SK-N-SH (cell line): ENCODE measurements around the gene TICAM2. TPM values are rescaled to one million over a fixed set of nuclear protein-coding genes. Genes with fewer than 3 reads are reported as not detected.

Source experiments
- CTCF ChIA-PET: fragments of 300-600, 350-600 bp; formaldehyde crosslinking; extraction: SDS; loops from one replicate; lab custom pipeline; 2021; lab: Yijun Ruan, JAX
- POLR2A ChIA-PET: fragments of 350-600 bp; sonication (Branson Sonifier 250); formaldehyde crosslinking; extraction: SDS; loops from one replicate; lab custom pipeline; 2020; ENCODE audit warnings: antibody characterized with exemption, inconsistent platforms; lab: Yijun Ruan, JAX
- DNase-seq: peaks from one replicate; pipeline ENCODE4 v3.0.0; 2012
- H2AFZ ChIP-seq: fragments of 200-600 bp; sonication (generic); 2 replicates; pipeline ENCODE4 v1.8.1; 2016; ENCODE audit warnings: antibody characterized with exemption, mild to moderate bottlenecking, low read depth
- H3F3A ChIP-seq: fragments of 200-600 bp; sonication (generic); replicated peaks from 2 replicates; pipeline ENCODE3; 2016; ENCODE audit warnings: antibody characterized with exemption, mild to moderate bottlenecking; ENCODE audit not compliant: insufficient read depth
- H3K27ac ChIP-seq, 2 experiments: fragments of 200-500 bp in 1 of 2; fragments of 200-600 bp in 1 of 2; sonication (Bioruptor generic) in 1 of 2; sonication (generic), shearing (Covaris generic) in 1 of 2; 2 replicates each; pipeline versions ENCODE4 v1.5.1 to v1.6.1; 2014 to 2016; ENCODE audit warnings: low read depth in 2 of 2, inconsistent platforms in 1 of 2, low read length in 1 of 2, mild to moderate bottlenecking in 1 of 2, mixed read lengths in 1 of 2
- H3K27me3 ChIP-seq: fragments of 200-600 bp; sonication (generic), shearing (Covaris generic); 2 replicates; pipeline ENCODE4 v1.6.1; 2016; ENCODE audit warnings: mixed run types; ENCODE audit not compliant: insufficient read depth
- H3K36me3 ChIP-seq, 2 experiments: fragments of 200-500 bp in 1 of 2; fragments of 200-600 bp in 1 of 2; sonication (Bioruptor generic) in 1 of 2; sonication (generic) in 1 of 2; replicated peaks in 1 of 2; 2 replicates each; pipeline versions ENCODE3 to v1.5.1; 2014 to 2016; ENCODE audit warnings: low read length in 1 of 2, mild to moderate bottlenecking in 1 of 2; ENCODE audit not compliant: insufficient read depth in 2 of 2, control insufficient read depth in 1 of 2
- H3K4me1 ChIP-seq, 2 experiments: fragments of 200-500 bp in 1 of 2; fragments of 200-600 bp in 1 of 2; sonication (Bioruptor generic) in 1 of 2; sonication (generic), shearing (Covaris generic) in 1 of 2; 2 replicates each; pipeline versions ENCODE4 v1.5.1 to v1.6.1; 2014 to 2016; ENCODE audit warnings: low read depth in 1 of 2, low read length in 1 of 2, mixed run types in 1 of 2; ENCODE audit not compliant: insufficient read depth in 2 of 2, control insufficient read depth in 1 of 2
- H3K4me2 ChIP-seq: fragments of 200-600 bp; sonication (generic), shearing (Covaris generic); 2 replicates; pipeline ENCODE4 v1.6.1; 2017; ENCODE audit warnings: mixed run types
- H3K4me3 ChIP-seq, 2 experiments: fragments of 200-500 bp in 1 of 2; fragments of 200-600 bp in 1 of 2; sonication (Bioruptor generic) in 1 of 2; sonication (generic), shearing (Covaris generic) in 1 of 2; 2 replicates each; pipeline versions ENCODE4 v1.5.1 to v1.8.1; 2014 to 2016; ENCODE audit warnings: low read depth in 2 of 2, inconsistent platforms in 1 of 2, low read length in 1 of 2, mild to moderate bottlenecking in 1 of 2, mixed read lengths in 1 of 2, moderate library complexity in 1 of 2
- H3K79me2 ChIP-seq: fragments of 200-600 bp; sonication (generic); 2 replicates; pipeline ENCODE4 v1.8.1; 2017; ENCODE audit warnings: mild to moderate bottlenecking; ENCODE audit not compliant: insufficient read depth
- H3K9ac ChIP-seq: fragments of 200-600 bp; sonication (generic); 2 replicates; pipeline ENCODE4 v1.6.1; 2017; ENCODE audit warnings: mixed run types
- H3K9me2 ChIP-seq: fragments of 200-600 bp; sonication (generic); 2 replicates; pipeline ENCODE4 v1.6.1; 2017; ENCODE audit warnings: mixed run types
- H3K9me3 ChIP-seq: fragments of 200-600 bp; sonication (generic); 2 replicates; pipeline ENCODE4 v1.6.1; 2017; ENCODE audit warnings: mixed run types, mild to moderate bottlenecking, moderate library complexity
- H4K20me1 ChIP-seq: fragments of 200-600 bp; sonication (generic); 2 replicates; pipeline ENCODE4 v1.6.1; 2017; ENCODE audit warnings: mild to moderate bottlenecking, mixed run types; ENCODE audit not compliant: insufficient read depth
- CHD2 ChIP-seq: fragments of 150-350 bp; IDR thresholded peaks from 2 replicates; pipeline ENCODE4 v1.6.1; 2018; ENCODE audit warnings: low read length; ENCODE audit not compliant: partially characterized antibody
- EP300 ChIP-seq, 2 experiments: IDR thresholded peaks; 2 replicates each; pipeline versions ENCODE4 v1.4.0 to v1.6.1; 2012; ENCODE audit warnings: borderline replicate concordance in 1 of 2, low read depth in 1 of 2, low read length in 1 of 2
- FOSL2 ChIP-seq: IDR thresholded peaks from 2 replicates; pipeline ENCODE4 v1.4.0; 2012; ENCODE audit warnings: low read depth, mild to moderate bottlenecking, moderate library complexity, borderline replicate concordance
- FOXJ3 ChIP-seq: sonication (generic); formaldehyde crosslinking; IDR thresholded peaks from 2 replicates; pipeline ENCODE4 v1.5.1; 2020; ENCODE audit warnings: mild to moderate bottlenecking, missing genetic modification reagents
- IRF3 ChIP-seq: fragments of 150-350 bp; IDR thresholded peaks from 2 replicates; pipeline ENCODE4 v1.6.1; 2016; ENCODE audit warnings: mild to moderate bottlenecking, low read depth, low read length
- MEF2A ChIP-seq: IDR thresholded peaks from 2 replicates; pipeline ENCODE4 v1.4.0; 2012; ENCODE audit warnings: low read depth, borderline replicate concordance
- PBX3 ChIP-seq: IDR thresholded peaks from 2 replicates; pipeline ENCODE4; 2012
- POLR2AphosphoS5 ChIP-seq: IDR thresholded peaks from 2 replicates; pipeline ENCODE4 v1.6.1; 2012; ENCODE audit warnings: low read depth, low read length
- RAD21 ChIP-seq: IDR thresholded peaks from 2 replicates; pipeline ENCODE4 v1.6.1; 2012; ENCODE audit warnings: mild to moderate bottlenecking, low read length
- RFX5 ChIP-seq: IDR thresholded peaks from 2 replicates; pipeline ENCODE4 v1.6.1; 2012; ENCODE audit warnings: mild to moderate bottlenecking, improper control_type of control experiment, low read length
- RXRA ChIP-seq: IDR thresholded peaks from 2 replicates; pipeline ENCODE4 v1.4.0; 2012; ENCODE audit warnings: low read depth, mild to moderate bottlenecking, borderline replicate concordance
- SIN3A ChIP-seq: IDR thresholded peaks from 2 replicates; pipeline ENCODE4 v1.6.1; 2012; ENCODE audit warnings: low read depth, mild to moderate bottlenecking, low read length, moderate library complexity, borderline replicate concordance
- SMC3 ChIP-seq: IDR thresholded peaks from 2 replicates; pipeline ENCODE4 v1.6.1; 2012; ENCODE audit warnings: low read depth, low read length, improper control_type of control experiment
- USF1 ChIP-seq: IDR thresholded peaks from 2 replicates; pipeline ENCODE4 v1.4.0; 2012; ENCODE audit warnings: low read depth, borderline replicate concordance
- USF2 ChIP-seq: fragments of 150-350 bp; IDR thresholded peaks from 2 replicates; pipeline ENCODE4 v1.6.1; 2017; ENCODE audit warnings: antibody characterized with exemption, low read length, low read depth, borderline replicate concordance
- WGBS: methylation state at CpG from one replicate; pipeline ENCODE4 v1.1.6; 2017; ENCODE audit warnings: low lambda C conversion rate; 5-methylcytosine and 5-hydroxymethylcytosine counted together
- polyA plus RNA-seq, 3 experiments: library from polyadenylated mRNA; depleted of rRNA; stranded (reverse); fragments of >200 nt; gene quantifications; 2 replicates each; pipeline ENCODE4 v1.2.3, GENCODE V29; 2012

The TICAM2 gene
- polyA plus RNA-seq, 1 of the 3 experiments (the other 2 are of a cell fraction), result not detected

GRCh38 chr5:115599502-115599901 lies 2.8 kb downstream of the TICAM2 start:
- Histone ChIP-seq H3K4me2 (no peak overlapping the region), H3K27me3 (no peaks in the 10 kb centered on the region), H3F3A (peaks cover 15% of the 10 kb centered on the region), H3K4me1 (peaks cover 3% of the 10 kb centered on the region in 2 experiments; a peak in 2 of 4 replicates), H3K4me3 (no peak overlapping the region), H4K20me1 (no peaks in the 10 kb centered on the region), H2AFZ (no peak overlapping the region), H3K9ac (no peak overlapping the region), H3K36me3 (peaks cover 8 to 17% of the 10 kb centered on the region in 2 experiments), H3K27ac (no peak overlapping the region; a peak in 1 of 4 replicates), H3K79me2 (peaks cover 4% of the 10 kb centered on the region; the same call in 1 of the 2 replicates), H3K9me3 (no peaks in the 10 kb centered on the region), H3K9me2 (no peaks in the 10 kb centered on the region)
- CTCF ChIA-PET, result interaction anchor here (1.0 to 4.5 kb wide), 5 partner anchors 9 to 289 kb away, joined by 3 to 13 read pairs (median 3); no protein-coding TSS in a partner anchor
- TF ChIP-seq RFX5 (no peak), USF1 (no peak), FOSL2 (no peak), SMC3 (no peak), PBX3 (no peak), RAD21 (no peak), SIN3A (no peak), CHD2 (no peak), RXRA (no peak), USF2 (no peak), EP300 (IDR thresholded peaks at IDR 0.05; ENCODE audit: borderline replicate concordance in 1 of 2, low read depth in 1 of 2, low read length in 1 of 2) (no peak), MEF2A (no peak), POLR2AphosphoS5 (no peak), IRF3 (no peak), FOXJ3 (CRISPR knock-in tag) (no peak)
- peak; percentile 36 for DNase-seq
- 100% methylated on average over 1 of the region's 1 CpG for WGBS
- POLR2A ChIA-PET, result no interaction called here
